GM18951 (cell line): Measurements from ENCODE around the gene GFER.
"Not testable (repeated sequence)": the region's sequence is repeated elsewhere in the genome, so short reads cannot be mapped to it uniquely, and the experiment has no call there.

Source experiments
- POLR2A ChIP-seq: IDR thresholded peaks from 4 replicates; pipeline ENCODE4 v1.6.1; 2011; ENCODE audit warnings: mild to moderate bottlenecking; ENCODE audit not compliant: insufficient read length, insufficient read depth; ENCODE audit errors: extremely low read depth
- in situ Hi-C: fragments of 300-500 bp; cut with MboI; formaldehyde crosslinking; loops from one replicate; pipeline ENCODE4 v1.12.0; 2022; ENCODE audit warnings: low sequenced_read_pairs, mixed read lengths, inconsistent platforms; ENCODE audit not compliant: unreplicated experiment

GFER gene

DNA sequence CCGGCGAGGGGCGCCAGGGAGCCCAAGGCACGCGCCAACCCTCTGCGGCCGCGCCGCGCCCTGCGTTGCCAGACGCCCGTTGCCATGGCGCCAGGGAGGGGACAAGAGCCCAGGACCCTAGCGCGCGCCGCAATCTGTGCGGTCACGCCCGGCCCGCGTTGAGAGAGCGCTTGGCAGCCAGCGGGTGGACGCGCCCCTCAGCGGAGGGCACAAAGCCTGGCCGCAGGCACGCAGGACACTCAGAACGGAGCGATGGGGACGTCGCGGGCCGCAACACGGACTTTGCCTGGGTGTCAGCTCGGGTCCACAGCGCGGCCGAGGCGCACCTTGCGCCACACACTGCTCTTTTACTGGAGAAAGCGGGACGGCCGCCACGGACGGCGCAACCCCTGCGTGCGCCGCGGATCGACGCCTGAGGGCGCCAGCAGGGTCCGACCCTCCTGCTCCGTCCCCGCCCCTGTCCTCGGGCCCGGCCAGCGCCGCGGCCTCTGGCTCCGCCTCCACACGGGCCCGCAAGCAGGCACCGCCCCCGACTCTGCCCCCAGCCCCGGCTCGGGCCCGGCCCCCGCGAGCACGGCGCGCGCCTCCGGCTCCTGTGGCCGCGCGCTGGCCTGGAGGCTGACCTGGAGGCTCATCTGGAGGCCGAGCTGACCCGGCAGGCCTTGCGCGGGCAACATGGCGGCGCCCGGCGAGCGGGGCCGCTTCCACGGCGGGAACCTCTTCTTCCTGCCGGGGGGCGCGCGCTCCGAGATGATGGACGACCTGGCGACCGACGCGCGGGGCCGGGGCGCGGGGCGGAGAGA is at the start of gene GFER:
Gene GFER (plus strand): TSS at position 650 of the 803 bp plus-strand sequence. CDS start 26 bp downstream, at position 676.
- TF ChIP-seq POLR2A = peak; percentile 94
- in situ Hi-C loops = no loop called here

DNA sequence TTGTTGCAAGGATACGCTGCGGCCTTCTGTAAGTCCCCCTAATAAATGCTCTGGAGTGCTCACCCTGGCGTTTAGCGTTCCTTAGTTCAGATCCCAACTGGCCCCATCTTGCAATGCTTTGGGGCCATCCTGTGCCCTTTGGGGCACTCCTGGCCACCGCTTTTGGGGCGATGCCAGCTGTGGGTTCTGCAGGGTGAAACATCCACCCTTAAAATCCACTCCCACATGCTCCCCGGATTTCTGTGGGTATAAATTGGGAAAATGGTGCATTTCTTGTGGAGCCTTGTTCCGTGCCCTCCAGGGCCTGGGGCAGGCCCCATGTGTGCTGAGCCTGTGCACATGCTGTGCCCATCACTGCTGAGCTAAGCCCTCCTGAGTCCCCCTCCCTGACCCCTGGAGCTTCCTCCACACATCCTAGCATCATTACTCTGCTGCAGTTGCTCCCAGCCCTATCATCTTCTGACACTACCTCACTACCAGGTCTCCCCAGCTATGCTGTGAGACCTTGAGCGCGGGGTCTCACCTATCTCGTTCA is 47.0 kb upstream of the GFER start:
- no peak for TF ChIP-seq POLR2A
- in situ Hi-C loops = no loop called here

DNA sequence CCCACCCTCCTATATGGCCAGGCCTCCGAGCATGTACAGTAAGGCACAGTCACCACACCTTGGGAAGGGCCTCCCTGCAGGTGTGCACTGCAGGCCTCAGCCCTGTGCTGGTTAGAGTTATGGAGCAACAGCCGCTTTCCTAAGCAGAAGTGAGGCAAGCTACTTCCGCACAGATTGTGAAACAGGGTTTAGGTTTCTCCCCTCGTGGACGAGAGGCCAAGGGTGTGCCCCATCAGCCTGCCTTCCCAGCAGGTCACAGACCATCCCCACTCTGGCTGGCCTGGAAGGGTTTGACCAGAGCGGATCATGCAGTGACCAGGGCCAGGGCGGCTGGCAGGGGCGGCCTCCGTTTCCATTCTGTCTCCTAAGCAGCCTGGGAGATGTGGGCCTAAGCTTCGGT is 45.7 kb upstream of the GFER start:
- TF ChIP-seq POLR2A = no peak
- in situ Hi-C loops = no loop called here

DNA sequence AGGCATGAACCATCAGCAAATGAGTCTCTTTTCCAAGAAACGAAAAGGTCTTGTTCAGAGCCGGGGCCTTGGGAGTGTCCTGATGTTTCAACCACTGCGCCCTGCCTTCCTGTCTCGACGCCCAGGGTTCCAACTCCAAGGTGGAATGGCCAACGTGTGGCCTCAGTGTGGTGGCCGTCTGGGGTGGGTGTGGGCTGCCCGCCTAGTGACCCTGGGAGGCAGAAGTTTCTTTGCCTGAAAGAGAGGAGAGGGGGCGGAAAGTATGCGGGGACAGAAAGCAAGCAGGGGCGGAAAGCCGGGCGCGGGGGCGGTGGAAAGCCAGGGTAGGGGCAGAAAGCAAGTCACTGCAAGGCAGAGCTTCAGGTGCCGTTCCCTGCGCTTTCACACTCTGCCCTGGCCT is 45.1 kb upstream of the GFER start:
- in situ Hi-C loops = no loop called here
- no peak for TF ChIP-seq POLR2A

DNA sequence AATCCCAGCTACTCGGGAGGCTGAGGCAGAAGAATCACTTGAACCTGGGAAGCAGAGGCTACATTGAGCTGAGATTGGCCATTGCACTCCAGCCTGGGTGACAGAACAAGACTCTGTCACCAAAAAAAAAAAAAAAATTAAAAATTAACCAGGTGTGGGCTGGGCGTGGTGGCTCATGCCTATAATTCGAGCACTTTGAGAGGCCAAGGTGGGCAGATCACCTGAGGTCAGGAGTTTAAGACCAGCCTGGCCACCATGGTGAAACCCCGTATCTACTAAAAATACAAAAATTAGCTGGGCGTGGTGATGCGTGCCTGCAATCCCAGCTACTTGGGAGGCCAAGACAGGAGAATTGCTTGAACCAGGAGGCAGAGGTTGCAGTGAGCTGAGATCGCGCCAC is 44.2 kb upstream of the GFER start:
- in situ Hi-C loops = not testable (repeated sequence)

DNA sequence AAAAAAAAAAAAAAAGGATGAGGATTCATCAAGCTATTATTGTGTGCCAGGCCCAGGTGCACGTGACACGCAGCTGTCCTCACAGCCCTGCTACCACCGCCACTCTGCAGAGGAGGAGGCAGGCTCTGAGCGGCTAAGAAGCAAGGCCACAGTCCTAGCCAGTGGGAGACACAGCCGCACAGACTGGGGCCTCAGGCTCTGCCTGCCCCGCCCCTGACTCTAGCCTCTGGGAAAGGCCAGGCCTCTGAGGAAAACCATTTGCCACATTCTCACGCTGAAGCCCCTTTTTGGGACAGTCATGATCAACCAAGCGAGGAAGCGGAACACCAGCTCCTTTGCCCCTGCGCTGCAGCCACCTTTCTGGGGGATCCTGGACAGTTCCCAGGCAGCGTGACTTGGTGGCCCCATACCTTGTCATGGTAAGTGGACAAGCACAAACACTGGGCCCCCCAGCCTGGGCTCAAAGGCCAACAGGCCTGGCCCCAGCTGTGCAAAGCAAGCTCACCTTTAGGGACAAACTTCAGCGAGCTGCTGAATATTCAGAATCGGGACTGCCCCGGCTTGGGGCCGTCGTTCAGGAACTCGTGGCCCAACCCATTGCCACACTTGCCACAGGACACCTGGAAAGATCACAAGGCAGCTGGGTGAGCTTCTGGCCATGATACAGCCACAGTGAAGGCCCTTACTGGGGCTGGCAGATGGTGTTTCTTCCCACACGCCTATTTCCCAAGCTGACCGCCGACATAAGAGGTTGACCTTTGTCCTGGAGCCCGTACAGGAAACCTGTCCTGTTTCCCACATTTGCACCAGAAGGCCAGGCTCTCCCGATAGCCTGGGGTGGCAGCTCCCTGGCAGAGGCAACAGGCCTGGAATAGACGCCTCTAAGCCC is 43.5 kb upstream of the GFER start:
- no peak for TF ChIP-seq POLR2A
- in situ Hi-C loops = no loop called here

DNA sequence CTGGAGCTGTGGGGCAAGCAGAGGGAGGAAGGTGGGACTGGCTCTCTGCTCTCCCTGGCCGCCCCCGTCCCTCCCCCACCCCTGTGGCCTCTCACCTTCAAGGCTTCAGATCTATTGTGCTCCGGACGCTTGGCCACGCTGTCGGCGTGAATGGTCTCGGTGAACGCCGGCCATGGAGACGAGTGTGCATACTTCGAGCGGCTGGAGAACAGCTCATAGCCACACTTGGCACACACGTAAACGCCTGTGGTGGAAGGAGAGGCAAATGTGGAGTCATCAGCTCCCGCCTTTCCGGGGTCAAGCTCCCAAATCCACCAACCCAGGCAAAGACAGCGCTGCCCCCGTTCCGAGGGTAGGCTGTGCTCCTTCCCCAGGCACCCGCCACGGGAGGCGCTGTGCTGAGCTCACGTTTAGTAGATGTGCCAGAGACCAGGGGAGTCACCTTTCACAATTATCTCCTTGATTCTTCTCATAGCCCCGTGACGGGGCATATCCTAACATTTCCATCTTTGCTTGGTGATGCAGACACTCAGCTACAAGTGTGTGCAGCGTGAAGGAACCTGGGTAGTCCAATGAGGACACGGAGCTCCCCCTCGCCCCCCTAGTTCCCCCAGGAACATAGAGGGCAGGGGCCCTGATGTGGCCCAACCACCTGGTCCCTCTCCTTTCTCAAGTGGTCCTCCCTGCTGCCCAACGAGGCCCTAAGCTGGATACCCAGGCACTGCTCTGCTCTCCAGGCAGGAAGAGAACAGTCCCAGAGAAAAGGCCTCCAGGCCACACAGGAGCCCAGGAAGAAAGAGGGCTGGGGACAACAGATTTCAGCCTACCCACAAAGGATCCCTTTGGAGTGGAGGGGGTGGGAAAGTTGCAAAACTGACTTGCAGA is 42.6 kb upstream of the GFER start:
- TF ChIP-seq POLR2A = no peak
- in situ Hi-C loops = no loop called here

DNA sequence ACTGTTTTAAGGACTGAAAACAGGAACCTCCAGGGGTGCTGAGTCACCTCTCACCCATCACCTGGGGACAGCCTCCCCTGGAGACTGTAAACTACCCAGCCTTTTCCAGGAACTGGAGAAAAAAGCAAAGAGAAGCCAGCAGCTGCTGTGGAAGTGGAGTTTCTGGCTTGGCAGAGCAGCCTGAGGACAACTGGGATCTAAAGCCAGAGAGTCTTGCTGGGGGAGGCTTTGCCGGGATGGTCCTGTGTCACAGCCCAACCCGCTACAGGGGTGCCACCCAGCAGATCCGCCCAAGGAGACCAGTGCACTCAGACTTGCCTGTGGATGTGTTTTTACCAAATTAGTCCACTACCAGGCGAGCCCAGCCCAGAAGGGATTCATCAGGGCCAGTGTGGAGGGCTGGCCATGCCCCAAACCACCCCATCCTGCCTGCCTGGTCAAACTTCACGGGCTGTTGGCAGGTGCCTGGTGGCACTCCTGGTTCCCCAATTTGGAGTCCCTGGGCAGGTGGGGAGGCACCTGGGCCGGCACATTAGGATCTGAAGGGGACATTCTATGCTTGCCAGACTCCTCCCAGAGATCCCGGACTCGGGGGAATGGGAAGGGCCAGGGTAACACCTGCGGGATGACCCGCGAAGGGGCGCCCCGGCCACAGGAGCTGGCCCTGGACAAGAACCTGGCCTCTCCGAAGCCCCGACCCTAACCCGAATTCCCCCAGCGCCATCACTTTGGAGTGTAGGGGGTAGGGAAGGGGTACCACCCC is 41.8 kb upstream of the GFER start:
- in situ Hi-C loops = no loop called here
- no peak for TF ChIP-seq POLR2A

DNA sequence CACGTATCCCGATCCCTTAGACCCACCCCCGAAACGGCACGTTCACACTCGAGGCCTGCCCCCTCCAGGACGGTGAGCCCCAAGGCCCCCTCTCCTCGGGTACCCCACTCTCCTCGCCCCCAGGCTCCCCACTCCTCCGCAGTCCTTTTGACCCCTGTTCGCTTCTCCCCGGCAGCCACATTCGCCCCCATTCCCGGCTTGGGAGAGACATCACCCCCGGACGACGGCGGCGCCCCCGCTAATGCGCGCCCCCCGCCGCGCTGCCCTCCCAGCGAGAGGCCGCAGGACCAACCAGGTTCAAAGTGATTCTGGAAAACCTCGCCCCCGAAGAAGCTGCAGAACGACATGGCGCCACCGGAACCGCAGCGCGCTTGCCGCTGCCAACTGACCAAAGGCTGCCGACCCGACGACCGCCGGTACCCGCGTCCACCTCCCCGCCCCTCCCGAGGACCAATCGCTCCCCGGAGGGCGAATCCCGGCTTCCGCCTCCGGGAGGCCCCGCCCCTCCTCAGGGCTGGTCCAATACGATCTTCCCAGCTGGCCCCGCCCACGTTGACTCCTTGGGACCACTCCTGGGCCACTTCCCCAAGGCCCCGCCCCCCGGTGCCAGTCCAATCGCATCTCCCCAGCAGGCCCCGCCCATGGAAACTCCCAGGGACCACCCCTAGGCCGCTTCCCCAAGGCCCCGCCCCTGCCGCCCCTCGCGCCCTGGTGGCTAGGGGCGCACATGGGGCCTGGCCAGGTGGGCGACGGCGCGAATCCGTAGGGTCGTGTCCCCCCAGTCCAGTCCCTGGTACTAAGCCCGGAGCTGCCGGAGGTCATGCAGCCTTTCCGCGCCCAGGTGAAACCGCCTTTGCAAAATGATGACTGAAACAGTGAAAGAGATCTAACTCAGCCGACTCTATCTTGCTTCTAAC is 40.9 kb upstream of the GFER start, which contains the start of gene MSRB1:
Gene MSRB1 (minus strand): TSS at position 390 of the 917 bp plus-strand sequence. CDS start 43 bp downstream, at position 347.
- TF ChIP-seq POLR2A = peak; percentile 85

DNA sequence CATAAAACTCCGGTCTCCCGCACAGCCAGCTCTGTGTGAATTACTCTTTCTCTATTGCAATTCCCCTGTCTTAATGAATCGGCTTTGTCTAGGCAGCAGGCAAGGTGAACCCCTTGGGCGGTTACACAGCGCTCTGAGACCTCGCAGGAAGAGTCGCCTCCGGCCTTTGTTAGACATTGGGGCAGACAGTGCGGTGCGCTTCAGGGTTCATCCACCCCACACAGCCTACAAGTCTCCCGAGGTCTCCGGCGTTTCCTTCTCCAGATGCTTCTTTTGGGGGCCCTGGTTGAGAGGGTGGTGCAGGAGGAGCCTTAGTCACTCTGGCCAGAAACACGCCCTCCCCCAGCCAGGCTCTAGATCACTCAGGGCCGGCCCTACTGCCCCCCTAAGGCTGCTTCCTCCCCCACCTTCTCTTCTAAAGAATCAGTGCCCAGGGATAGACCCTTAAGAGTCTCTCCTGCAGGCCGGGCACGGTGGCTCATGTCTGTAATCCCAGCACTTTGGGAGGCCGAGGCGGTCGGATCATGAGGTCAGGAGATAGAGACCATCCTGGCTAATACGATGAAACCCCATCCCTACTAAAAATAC is 39.3 kb upstream of the GFER start:
- no peak for TF ChIP-seq POLR2A
- in situ Hi-C loops = no loop called here

More for the DNA sequence above, 40.9 kb upstream of the GFER start, which contains the start of gene MSRB1:
- in situ Hi-C loops = no loop called here
